ENCODE data around the gene BACE1. TPM values are rescaled to one million over a fixed set of nuclear protein-coding genes. Genes with fewer than 3 reads are reported as not detected.

The BACE1 gene
- polyA plus RNA-seq, 1 donor from 2014 or later: 21.0 TPM

GRCh38 chr11:117298195-117298594 lies 17.9 kb downstream of the BACE1 start:
- H3K4me2 ChIP-seq (ENCODE audit: low read length): no peak overlapping the region
- no peaks in the 10 kb centered on the region for H4K20me1 ChIP-seq (ENCODE audit: insufficient read depth)
- H3F3A ChIP-seq (ENCODE audit: insufficient read depth, low read length, poor library complexity, severe bottlenecking): no peaks in the 10 kb centered on the region
- no peak overlapping the region for H2AFZ ChIP-seq (ENCODE audit: low read depth, low read length)
- no peaks in the 10 kb centered on the region for H3K27me3 ChIP-seq (ENCODE audit: insufficient read depth, low read depth, low read length)
- H3K27ac ChIP-seq (ENCODE audit: low read length): no peak overlapping the region
- H3K4me3 ChIP-seq (ENCODE audit: low read length): no peak overlapping the region
- H3K9ac ChIP-seq (ENCODE audit: low read length): no peak overlapping the region
- no peaks in the 10 kb centered on the region for H3K9me3 ChIP-seq (ENCODE audit: low read length)
- TF ChIP-seq REST (IDR thresholded peaks at IDR 0.05; ENCODE audit: borderline replicate concordance) (no peak), MXI1 (conservative IDR thresholded peaks at IDR 0.05; ENCODE audit: poor library complexity, severe bottlenecking) (no peak), POLR2AphosphoS5 (IDR thresholded peaks at IDR 0.05) (no peak), CTCF (IDR thresholded peaks at IDR 0.05; ENCODE audit: poor library complexity, severe bottlenecking) (no peak), RAD21 (conservative IDR thresholded peaks at IDR 0.05) (no peak), EP300 (conservative IDR thresholded peaks at IDR 0.05; ENCODE audit: poor library complexity, severe bottlenecking) (no peak), TAF1 (IDR thresholded peaks at IDR 0.05; ENCODE audit: low read depth) (no peak), EZH2 (IDR thresholded peaks at IDR 0.05; ENCODE audit: borderline replicate concordance, insufficient read depth, low read length, poor library complexity, severe bottlenecking) (no peak), SMC3 (conservative IDR thresholded peaks at IDR 0.05; ENCODE audit: poor library complexity) (no peak)
- H3K36me3 ChIP-seq (ENCODE audit: insufficient read depth, low read length): no peaks in the 10 kb centered on the region
- H3K79me2 ChIP-seq (replicated peaks; ENCODE audit: insufficient read depth, low read length): no peaks in the 10 kb centered on the region
- no peaks in the 10 kb centered on the region for H3K9me2 ChIP-seq (ENCODE audit: insufficient read depth, low read length)

- Histone ChIP-seq H3F3A (ENCODE audit: insufficient read depth, low read length, poor library complexity, severe bottlenecking) (no peaks in the 10 kb centered on the region), H2AFZ (ENCODE audit: low read depth, low read length) (no peak overlapping the region), H3K9me3 (ENCODE audit: low read length) (no peaks in the 10 kb centered on the region), H3K27me3 (ENCODE audit: insufficient read depth, low read depth, low read length) (no peaks in the 10 kb centered on the region), H3K4me3 (ENCODE audit: low read length) (no peak overlapping the region), H3K9ac (ENCODE audit: low read length) (no peak overlapping the region), H3K4me2 (ENCODE audit: low read length) (no peak overlapping the region), H3K9me2 (ENCODE audit: insufficient read depth, low read length) (no peaks in the 10 kb centered on the region), H3K36me3 (ENCODE audit: insufficient read depth, low read length) (no peaks in the 10 kb centered on the region), H4K20me1 (ENCODE audit: insufficient read depth) (no peaks in the 10 kb centered on the region), H3K27ac (ENCODE audit: low read length) (no peak overlapping the region), H3K79me2 (replicated peaks; ENCODE audit: insufficient read depth, low read length) (no peaks in the 10 kb centered on the region)
- TF ChIP-seq RAD21 (conservative IDR thresholded peaks at IDR 0.05) (no peak), EZH2 (IDR thresholded peaks at IDR 0.05; ENCODE audit: borderline replicate concordance, insufficient read depth, low read length, poor library complexity, severe bottlenecking) (no peak), EP300 (conservative IDR thresholded peaks at IDR 0.05; ENCODE audit: poor library complexity, severe bottlenecking) (no peak), POLR2AphosphoS5 (IDR thresholded peaks at IDR 0.05) (no peak), REST (IDR thresholded peaks at IDR 0.05; ENCODE audit: borderline replicate concordance) (no peak), SMC3 (conservative IDR thresholded peaks at IDR 0.05; ENCODE audit: poor library complexity) (no peak), TAF1 (IDR thresholded peaks at IDR 0.05; ENCODE audit: low read depth) (no peak), MXI1 (conservative IDR thresholded peaks at IDR 0.05; ENCODE audit: poor library complexity, severe bottlenecking) (no peak), CTCF (IDR thresholded peaks at IDR 0.05; ENCODE audit: poor library complexity, severe bottlenecking) (no peak)
Measured at GRCh38 chr11:117296881-117297280, 19.2 kb downstream of the BACE1 start.

Measured in neural cell (in vitro differentiated cells).